ENCODE measurements around the gene ACAP1. TPM values are rescaled to one million over a fixed set of nuclear protein-coding genes. Genes with fewer than 3 reads are reported as not detected.
A peak's percentile ranks its signal among the peaks of the same experiment; 100 is the strongest.
"Not testable (repeated sequence)": the region's sequence is repeated elsewhere in the genome, so short reads cannot be mapped to it uniquely, and the experiment has no call there.

The ACAP1 gene
- total RNA-seq, 1 donor from 2014 or later, result 0.81 TPM

GRCh38 chr17:7356072-7356549, 19.8 kb downstream of the ACAP1 start:
- DNase-seq (ENCODE audit: low read depth), result no peak
- peak; percentile 88 for TF ChIP-seq CTCF (conservative IDR thresholded peaks at IDR 0.05; ENCODE audit: low read depth, low read length)
- H3K4me3 ChIP-seq (ENCODE audit: low read depth, low read length), result no peak overlapping the region

GRCh38 chr17:7356756-7357155, 20.4 kb downstream of the ACAP1 start:
- TF ChIP-seq CTCF (conservative IDR thresholded peaks at IDR 0.05; ENCODE audit: low read depth, low read length), result no peak
- H3K4me3 ChIP-seq (ENCODE audit: low read depth, low read length), result no peak overlapping the region
- no peak for DNase-seq (ENCODE audit: low read depth)

- TF ChIP-seq CTCF (conservative IDR thresholded peaks at IDR 0.05; ENCODE audit: low read depth, low read length), result no peak
- H3K4me3 ChIP-seq (ENCODE audit: low read depth, low read length), result no peak overlapping the region
- DNase-seq (ENCODE audit: low read depth), result no peak
Measured at GRCh38 chr17:7357381-7357780, 21.1 kb downstream of the ACAP1 start.

- no peak overlapping the region for H3K4me3 ChIP-seq (ENCODE audit: low read depth, low read length)
- TF ChIP-seq CTCF (conservative IDR thresholded peaks at IDR 0.05; ENCODE audit: low read depth, low read length), result no peak
- DNase-seq (ENCODE audit: low read depth), result no peak
Measured at GRCh38 chr17:7361906-7362305, 25.6 kb downstream of the ACAP1 start.

- DNase-seq (ENCODE audit: low read depth), result no peak
Measured at GRCh38 chr17:7363311-7363710, 27.0 kb downstream of the ACAP1 start.

GRCh38 chr17:7365963-7366362, 29.6 kb downstream of the ACAP1 start:
- not testable (repeated sequence) for H3K4me3 ChIP-seq (ENCODE audit: low read depth, low read length); DNase-seq (ENCODE audit: low read depth)

More at GRCh38 chr17:7363311-7363710, 27.0 kb downstream of the ACAP1 start:
- H3K4me3 ChIP-seq (ENCODE audit: low read depth, low read length), result no peak overlapping the region
- no peak for TF ChIP-seq CTCF (conservative IDR thresholded peaks at IDR 0.05; ENCODE audit: low read depth, low read length)

GRCh38 chr17:7367083-7367482, 30.8 kb downstream of the ACAP1 start:
- TF ChIP-seq CTCF (conservative IDR thresholded peaks at IDR 0.05; ENCODE audit: low read depth, low read length), result no peak
- DNase-seq (ENCODE audit: low read depth), result no peak
- no peak overlapping the region for H3K4me3 ChIP-seq (ENCODE audit: low read depth, low read length)

Measured in epithelial cell of proximal tubule (primary cell).